Ecto neural progenitor cell (in vitro differentiated cells): ENCODE results near the gene PCED1B.

Experiments used
- DNase-seq: peaks from one replicate; pipeline ENCODE4 v3.0.0-alpha.2; 2018; ENCODE audit warnings: low spot score

Gene PCED1B

GRCh38 chr12:47120736-47121135 is 41.3 kb downstream of the PCED1B start:
- no peak for DNase-seq

GRCh38 chr12:47121146-47121545 is 41.7 kb downstream of the PCED1B start:
- no peak for DNase-seq

GRCh38 chr12:47122602-47123001 is 43.2 kb downstream of the PCED1B start:
- no peak for DNase-seq

- DNase-seq, result no peak
Observed at GRCh38 chr12:47123730-47124129, 44.3 kb downstream of the PCED1B start.

GRCh38 chr12:47124451-47124850 is 45.0 kb downstream of the PCED1B start:
- no peak for DNase-seq

GRCh38 chr12:47126246-47126645 is 46.8 kb downstream of the PCED1B start:
- no peak for DNase-seq

GRCh38 chr12:47131011-47131410 is 51.6 kb downstream of the PCED1B start:
- no peak for DNase-seq

GRCh38 chr12:47134005-47134404 is 54.6 kb downstream of the PCED1B start:
- DNase-seq, result no peak

- no peak for DNase-seq
Observed at GRCh38 chr12:47135578-47135977, 56.2 kb downstream of the PCED1B start.

GRCh38 chr12:47139000-47139681 is 59.7 kb downstream of the PCED1B start:
- DNase-seq, result no peak

GRCh38 chr12:47141459-47141858 is 62.0 kb downstream of the PCED1B start:
- no peak for DNase-seq

GRCh38 chr12:47144769-47145168 is 65.3 kb downstream of the PCED1B start:
- DNase-seq, result no peak

GRCh38 chr12:47145188-47145587 is 65.8 kb downstream of the PCED1B start:
- DNase-seq, result no peak

GRCh38 chr12:47147739-47148138 is 68.3 kb downstream of the PCED1B start:
- no peak for DNase-seq

GRCh38 chr12:47149146-47149545 is 69.7 kb downstream of the PCED1B start:
- no peak for DNase-seq

- no peak for DNase-seq
Observed at GRCh38 chr12:47152095-47152494, 72.7 kb downstream of the PCED1B start.

GRCh38 chr12:47155457-47156166 is 76.2 kb downstream of the PCED1B start:
- DNase-seq, result no peak

GRCh38 chr12:47156167-47156736 is 76.8 kb downstream of the PCED1B start:
- no peak for DNase-seq

GRCh38 chr12:47158792-47159191 is 79.4 kb downstream of the PCED1B start:
- DNase-seq, result no peak

- DNase-seq, result no peak
Observed at GRCh38 chr12:47159348-47159747, 79.9 kb downstream of the PCED1B start.

GRCh38 chr12:47160316-47161244 is 81.2 kb downstream of the PCED1B start:
- DNase-seq, result no peak

GRCh38 chr12:47164116-47164515 is 84.7 kb downstream of the PCED1B start:
- DNase-seq, result no peak
